Measurements from ENCODE around the gene WBP1. TPM values are rescaled to one million over a fixed set of nuclear protein-coding genes. Genes with fewer than 3 reads are reported as not detected.

WBP1 gene
- total RNA-seq, 4 donors from 2014 or later, result 46.2 to 81.3 (median 59.9) TPM

- Histone ChIP-seq H3K4me1 (peaks cover 3 to 6% (median 5%) of the 10 kb centered on the region in 4 donors), H3K36me3 (no peaks in the 10 kb centered on the region), H3K9me3 (no peaks in the 10 kb centered on the region), H3K4me3 (no peak overlapping the region), H3K27me3 (no peaks in the 10 kb centered on the region), H3K27ac (no peak overlapping the region)
- TF ChIP-seq, protein P1, sequence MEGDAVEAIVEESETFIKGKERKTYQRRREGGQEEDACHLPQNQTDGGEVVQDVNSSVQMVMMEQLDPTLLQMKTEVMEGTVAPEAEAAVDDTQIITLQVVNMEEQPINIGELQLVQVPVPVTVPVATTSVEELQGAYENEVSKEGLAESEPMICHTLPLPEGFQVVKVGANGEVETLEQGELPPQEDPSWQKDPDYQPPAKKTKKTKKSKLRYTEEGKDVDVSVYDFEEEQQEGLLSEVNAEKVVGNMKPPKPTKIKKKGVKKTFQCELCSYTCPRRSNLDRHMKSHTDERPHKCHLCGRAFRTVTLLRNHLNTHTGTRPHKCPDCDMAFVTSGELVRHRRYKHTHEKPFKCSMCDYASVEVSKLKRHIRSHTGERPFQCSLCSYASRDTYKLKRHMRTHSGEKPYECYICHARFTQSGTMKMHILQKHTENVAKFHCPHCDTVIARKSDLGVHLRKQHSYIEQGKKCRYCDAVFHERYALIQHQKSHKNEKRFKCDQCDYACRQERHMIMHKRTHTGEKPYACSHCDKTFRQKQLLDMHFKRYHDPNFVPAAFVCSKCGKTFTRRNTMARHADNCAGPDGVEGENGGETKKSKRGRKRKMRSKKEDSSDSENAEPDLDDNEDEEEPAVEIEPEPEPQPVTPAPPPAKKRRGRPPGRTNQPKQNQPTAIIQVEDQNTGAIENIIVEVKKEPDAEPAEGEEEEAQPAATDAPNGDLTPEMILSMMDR (IDR thresholded peaks at IDR 0.05), result no peak
- no peak for TF ChIP-seq POLR2A (IDR thresholded peaks at IDR 0.05)
- no peak for DNase-seq
Measured at GRCh38 chr2:74450570-74451190, 7.6 kb upstream of the WBP1 start.

- H3K27me3 ChIP-seq, result no peaks in the 10 kb centered on the region
- H3K36me3 ChIP-seq, result no peaks in the 10 kb centered on the region
- peak within 1 kb of the TSS; percentile 39 to 78 (median 68) for H3K27ac ChIP-seq
- peaks cover 6 to 31% (median 12%) of the 10 kb centered on the region in 4 donors for H3K4me1 ChIP-seq
- no peaks in the 10 kb centered on the region for H3K9me3 ChIP-seq
- TF ChIP-seq POLR2A (IDR thresholded peaks at IDR 0.05), result no peak
- TF ChIP-seq, protein P1 (IDR thresholded peaks at IDR 0.05), result peak in 2 of 6 experiments; percentile 4 to 8
- DNase-seq, result peak; percentile 92 to 98 (median 96)
- peak within 1 kb of the TSS; percentile 52 to 84 (median 68) for H3K4me3 ChIP-seq
Measured at GRCh38 chr2:74454654-74455511, 3.4 kb upstream of the WBP1 start, which contains the start of gene INO80B. TSS of gene INO80B (plus strand) at chr2:74455087. CDS start at chr2:74455117, 30 bp downstream.

DNA sequence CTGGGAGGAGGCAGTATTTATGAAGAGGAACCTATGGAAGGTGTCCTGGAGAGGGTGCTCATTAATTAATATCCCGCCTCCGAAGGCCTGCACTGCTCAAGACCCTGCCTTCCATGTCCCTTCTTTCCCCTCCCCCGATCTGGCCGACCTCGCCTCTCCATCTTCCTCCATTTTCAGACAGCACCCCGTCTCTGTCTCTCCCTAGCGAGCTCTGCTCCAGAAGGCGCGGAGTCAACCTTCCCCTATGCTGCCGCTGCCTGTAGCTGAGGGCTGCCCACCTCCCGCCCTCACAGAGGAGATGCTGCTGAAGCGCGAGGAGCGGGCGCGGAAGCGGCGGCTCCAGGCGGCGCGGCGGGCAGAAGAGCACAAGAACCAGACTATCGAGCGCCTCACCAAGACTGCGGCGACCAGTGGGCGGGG lies 1.1 kb upstream of the WBP1 start:
- no peaks in the 10 kb centered on the region for H3K27me3 ChIP-seq
- TF ChIP-seq POLR2A (IDR thresholded peaks at IDR 0.05), result no peak
- H3K27ac ChIP-seq, result peak overlapping the region; percentile 98 to 99 (median 98)
- peak overlapping the region; percentile 67 to 88 (median 76) for H3K4me3 ChIP-seq
- peaks cover 6 to 33% (median 12%) of the 10 kb centered on the region in 4 donors for H3K4me1 ChIP-seq
- no peaks in the 10 kb centered on the region for H3K9me3 ChIP-seq
- no peak for DNase-seq
- H3K36me3 ChIP-seq, result peaks cover 0 to 13% (median 0%) of the 10 kb centered on the region in 3 donors

GRCh38 chr2:74457549-74458131 lies 598 bp upstream of the WBP1 start:
- Histone ChIP-seq H3K9me3 (no peaks in the 10 kb centered on the region), H3K27me3 (no peaks in the 10 kb centered on the region), H3K4me3 (peak overlapping the region; percentile 67 to 88 (median 76)), H3K4me1 (peaks cover 6 to 38% (median 12%) of the 10 kb centered on the region in 4 donors), H3K27ac (peak overlapping the region; percentile 98 to 99 (median 98)), H3K36me3 (peaks cover 0 to 18% (median 0%) of the 10 kb centered on the region in 3 donors)
- TF ChIP-seq, protein P1 (IDR thresholded peaks at IDR 0.05), result peak in 1 of 6 experiments; percentile 11
- peak; percentile 52 to 84 for TF ChIP-seq POLR2A (IDR thresholded peaks at IDR 0.05)
- DNase-seq, result peak; percentile 87 to 93 (median 88)

DNA sequence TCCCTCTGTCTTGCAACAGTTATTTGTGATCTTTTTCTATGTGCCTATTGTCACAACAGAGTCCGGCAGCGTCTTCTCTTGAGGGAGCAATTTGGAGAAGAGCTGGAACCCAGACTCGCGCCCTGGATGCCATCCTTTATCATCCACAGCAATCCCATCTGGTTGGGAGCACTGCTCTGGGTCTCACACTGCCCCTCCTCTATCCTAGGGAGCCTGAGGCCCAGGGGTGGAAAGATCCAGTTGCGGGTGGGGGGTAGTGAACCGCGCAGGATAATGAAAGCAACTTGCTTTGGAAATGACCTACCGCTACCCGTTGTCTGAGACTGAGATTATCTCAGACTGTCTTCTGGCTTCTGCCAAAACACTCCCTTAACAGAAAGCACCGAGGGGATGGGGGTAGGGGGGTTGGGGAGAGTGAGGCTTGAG lies 713 bp downstream of the WBP1 start:
- Histone ChIP-seq H3K4me3 (peak overlapping the region; percentile 67 to 88 (median 78)), H3K36me3 (peaks cover 0 to 24% (median 0%) of the 10 kb centered on the region in 3 donors), H3K4me1 (peaks cover 6 to 48% (median 14%) of the 10 kb centered on the region in 4 donors), H3K27me3 (no peaks in the 10 kb centered on the region), H3K27ac (peak overlapping the region; percentile 98 to 99 (median 98)), H3K9me3 (no peaks in the 10 kb centered on the region)
- TF ChIP-seq, protein P1 (IDR thresholded peaks at IDR 0.05), result no peak
- TF ChIP-seq POLR2A (IDR thresholded peaks at IDR 0.05), result no peak
- DNase-seq, result no peak

Measured in Peyer's patch (tissue), 4 donors.